DMS114 treated with DMSO at 0.1 percent for 48 hours (cell line): ENCODE measurements around the gene SIAH2.

Source experiments
- DNase-seq: peaks from one replicate; lab custom pipeline; 2025; ENCODE audit not compliant: unreplicated experiment; lab: John Stamatoyannopoulos, UW

The SIAH2 gene

DNA sequence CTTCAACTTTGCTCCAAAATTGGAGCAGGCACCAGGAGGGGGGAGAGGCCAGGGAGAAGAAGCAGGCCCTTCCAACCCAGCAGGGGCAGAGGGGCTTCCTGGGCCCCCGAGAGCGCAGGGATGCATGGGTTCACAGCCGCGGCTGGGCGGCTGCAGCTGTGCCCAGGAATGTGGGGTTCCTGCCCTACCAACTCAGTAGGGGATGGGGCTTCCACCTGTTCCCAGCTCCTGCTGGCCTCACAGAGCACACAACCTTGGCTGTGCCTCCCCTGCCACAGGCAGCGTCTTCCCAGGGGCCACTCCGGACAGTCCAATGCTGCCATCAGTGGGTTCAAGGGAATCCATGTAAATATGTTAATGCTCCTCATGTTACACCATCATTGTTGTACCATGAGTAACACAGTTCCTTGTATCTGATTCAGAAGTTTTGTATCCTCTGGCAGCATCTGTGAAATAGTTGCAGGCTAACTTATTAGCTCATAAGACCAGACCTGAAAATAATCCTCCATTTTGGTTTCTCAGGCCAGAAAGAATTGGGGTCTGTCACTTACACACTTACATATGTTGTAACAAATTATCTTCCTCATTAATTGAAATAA is 12.1 kb upstream of the SIAH2 start:
- DNase-seq = no peak

DNA sequence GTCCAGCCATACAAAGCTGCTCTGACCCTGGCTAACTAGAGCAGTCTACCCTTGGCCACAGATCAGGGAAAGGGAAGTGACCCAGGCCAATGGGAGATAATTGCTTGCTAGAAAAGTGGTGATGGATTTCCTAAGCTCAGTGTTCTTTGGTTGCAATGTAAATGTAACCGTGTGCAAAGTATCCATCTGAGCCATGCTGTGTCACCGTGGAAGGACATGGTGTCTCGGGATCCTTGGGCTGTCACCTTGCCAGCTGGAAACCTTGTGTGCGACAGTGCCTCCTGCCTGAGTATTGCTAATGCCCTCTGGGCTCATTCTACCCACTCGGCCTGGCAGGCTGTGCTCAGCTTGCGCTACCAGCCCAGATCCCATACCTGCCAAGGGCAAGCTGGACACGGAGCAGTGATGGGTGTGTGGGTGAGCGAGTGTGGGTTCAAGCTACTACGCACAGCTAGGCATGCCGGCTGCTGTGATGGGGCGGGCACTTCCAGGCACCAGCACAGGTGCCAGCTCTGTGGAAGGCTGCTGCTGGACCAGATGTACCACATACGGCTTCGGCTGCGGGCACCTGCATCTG is 10.7 kb upstream of the SIAH2 start:
- DNase-seq = no peak

DNA sequence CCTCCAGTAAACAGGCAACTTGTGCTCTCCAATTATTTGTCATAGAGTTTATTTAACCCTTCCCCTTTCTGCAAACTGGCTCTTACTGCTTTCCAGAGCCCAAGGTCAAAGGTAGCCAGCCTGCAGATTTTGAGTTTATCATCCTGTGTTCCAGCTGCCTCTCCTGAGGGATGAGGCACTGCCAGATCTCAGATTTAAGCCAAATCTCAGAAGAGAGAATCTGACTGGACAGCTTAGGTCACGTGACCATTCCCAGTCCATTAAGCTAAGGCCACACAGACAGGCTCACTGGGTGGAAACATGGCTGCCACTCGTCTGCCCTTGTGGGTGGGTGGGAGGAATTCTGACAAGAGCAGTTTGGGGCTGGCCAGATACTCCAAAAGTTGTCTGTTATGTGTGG is 8.6 kb upstream of the SIAH2 start:
- DNase-seq = no peak

DNA sequence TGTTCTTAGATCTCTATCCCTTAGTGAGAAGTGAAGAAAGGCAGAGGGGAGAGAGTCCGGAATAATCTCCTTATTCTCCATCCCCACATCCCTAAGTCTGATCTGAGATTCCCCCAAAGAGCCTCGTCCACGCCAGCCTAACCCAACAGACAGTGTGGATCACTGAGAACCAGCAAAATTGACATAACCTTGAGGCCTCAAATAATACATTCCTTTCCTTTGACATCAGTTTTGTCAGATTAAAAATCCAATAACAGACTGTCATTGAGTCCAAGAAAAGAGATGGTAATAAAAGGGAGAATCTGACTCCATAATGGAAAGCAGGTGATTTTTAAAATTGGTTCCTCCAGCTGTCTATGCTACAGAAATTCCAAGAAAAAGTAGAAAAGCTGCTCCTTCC is 7.7 kb upstream of the SIAH2 start:
- DNase-seq = no peak

DNA sequence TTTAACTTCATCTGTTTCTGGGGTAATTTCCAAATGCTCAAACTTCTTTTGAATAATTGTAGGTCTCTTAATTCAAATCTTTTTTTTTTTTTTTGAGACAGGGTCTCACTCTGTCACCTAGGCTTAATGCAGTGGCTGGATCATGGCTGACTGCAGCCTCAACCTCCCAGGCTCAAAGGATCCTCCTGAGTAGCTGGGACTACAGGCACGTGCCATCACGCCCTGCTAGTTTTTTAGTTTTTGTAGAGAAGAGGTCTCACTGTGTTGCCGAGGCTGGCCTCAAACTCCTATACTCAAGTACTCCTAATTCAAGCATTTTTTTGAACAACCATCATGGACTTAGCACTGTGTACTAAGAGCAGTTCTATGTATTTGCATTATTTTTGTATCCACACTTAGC is 3.8 kb upstream of the SIAH2 start:
- DNase-seq = no peak

DNA sequence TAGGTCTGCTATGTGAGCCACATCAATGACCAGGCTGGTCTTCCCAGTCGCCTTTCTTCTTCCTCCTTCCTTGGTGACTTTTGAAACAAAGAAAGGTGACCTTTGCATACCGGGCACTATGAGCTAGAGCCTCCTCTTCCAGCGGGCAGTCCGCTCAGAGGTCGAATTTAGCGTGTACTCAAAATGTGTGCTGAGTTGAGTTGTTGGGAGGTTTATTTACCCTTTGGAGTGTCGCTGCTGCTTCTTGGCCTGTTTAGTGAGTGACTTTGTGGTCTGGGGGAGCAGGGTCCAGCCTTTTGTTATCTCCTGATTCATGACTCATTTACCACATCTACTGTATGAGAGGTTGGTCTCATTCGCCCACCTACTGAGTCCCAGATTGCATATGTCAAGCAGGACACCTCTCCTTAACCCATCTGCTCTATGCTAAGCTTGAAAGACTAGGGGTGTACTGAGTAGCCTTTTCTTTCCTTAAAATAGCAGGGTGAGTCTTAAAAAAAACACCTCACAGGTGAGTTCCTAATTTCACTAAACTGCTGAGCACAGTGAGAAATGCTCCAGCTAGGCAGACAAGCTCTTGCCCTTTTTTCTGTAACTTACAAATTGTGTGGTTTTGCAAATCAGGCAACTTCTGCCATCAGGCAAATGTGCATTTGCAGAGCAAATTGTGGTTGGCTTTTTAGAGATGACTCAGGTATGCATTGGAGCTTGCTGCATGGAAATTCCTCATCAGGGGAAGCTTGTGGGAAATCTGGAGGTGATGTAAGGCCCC is 3.2 kb upstream of the SIAH2 start:
- no peak for DNase-seq

DNA sequence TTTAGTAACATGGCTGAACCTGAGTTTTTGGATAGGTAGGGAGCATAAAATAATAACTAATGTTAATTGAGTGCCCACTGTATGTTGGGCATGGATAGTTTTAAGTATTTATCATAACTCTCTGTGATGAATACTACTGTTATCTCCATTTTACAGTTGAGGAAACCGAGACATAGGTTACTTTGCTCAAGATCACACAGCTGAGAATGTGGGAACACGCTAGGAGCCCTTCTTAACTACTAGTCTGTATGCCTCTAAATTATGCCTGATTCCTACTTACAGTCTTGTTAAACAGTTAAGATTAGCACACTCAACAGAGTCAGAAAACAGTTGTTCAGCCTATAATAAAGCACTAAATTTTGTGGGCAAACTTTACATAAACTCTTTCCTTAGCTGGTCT is 2.0 kb upstream of the SIAH2 start:
- DNase-seq = no peak

DNA sequence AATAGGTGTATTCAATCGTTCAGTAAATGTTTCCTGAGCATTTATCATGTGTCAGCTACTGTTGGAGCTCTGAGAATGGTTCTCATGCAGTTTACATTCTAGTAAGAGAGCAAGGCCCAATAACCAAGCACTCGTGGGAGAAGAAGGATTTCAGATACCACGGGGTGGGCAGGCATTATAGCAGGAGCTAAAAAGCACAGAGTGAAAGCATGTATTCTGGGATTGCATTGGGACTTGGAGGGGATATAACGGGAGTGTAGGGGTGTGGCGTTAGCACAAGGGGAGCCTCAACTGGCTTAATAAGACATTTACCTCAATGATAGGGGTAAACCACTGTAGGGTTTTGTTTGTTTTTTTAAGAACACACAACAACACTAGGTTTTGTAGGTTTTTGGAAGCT is 1.6 kb upstream of the SIAH2 start:
- DNase-seq = no peak

DNA sequence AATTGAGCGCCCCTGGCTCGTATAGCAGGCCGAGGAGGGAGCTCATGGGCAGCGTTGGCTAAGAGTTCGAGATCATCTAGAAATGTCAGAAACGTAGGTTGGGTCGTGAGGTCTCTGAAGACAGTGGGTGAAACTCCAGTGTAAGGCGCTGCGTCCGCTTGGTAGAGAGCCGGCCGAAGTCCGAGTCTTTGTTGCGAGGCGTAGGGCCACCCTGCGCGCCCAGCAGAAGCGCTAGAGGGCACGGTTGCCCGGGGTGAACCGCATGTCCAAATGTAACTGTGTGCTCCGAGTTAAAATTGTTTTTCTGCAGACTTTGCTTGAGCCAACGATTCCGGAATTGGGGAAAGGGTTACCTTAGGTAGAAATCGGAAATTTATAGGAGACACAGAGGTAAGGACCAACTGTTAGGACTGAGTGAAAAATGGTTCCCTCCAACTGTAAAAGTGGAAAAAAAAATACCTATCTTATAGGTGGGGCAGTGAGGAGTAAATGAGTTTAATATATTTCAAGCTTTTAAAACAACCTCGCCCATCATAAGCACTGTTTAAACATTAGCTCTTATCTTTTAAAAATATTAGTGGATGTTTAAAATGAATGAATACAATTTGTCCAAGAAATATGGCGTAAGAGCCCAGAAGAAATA is 993 bp upstream of the SIAH2 start:
- peak; percentile 59 for DNase-seq

DNA sequence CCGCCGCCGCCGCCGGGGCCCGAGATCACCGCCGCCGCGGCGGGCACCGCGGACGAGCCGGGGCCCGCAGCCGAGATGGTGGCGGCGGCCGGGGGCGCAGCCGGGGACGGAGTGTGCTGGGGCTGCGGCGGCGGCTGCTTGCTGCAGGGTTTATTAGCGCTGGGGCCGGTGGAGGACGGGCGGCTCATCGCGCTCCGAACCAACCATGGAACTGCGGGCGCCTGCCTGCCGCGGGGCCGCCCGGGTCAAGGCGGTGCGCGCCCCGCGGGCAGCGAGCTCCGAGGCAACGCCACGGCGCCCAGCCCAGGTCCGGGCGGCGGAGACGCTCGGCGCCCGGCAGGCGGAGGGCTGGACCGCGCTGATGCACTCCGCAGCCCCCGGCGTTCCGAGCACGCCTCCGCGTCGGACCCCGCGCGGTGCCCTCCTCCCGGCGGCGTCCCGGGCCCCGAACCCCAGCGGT is 277 bp downstream of the SIAH2 start:
- DNase-seq = no peak

DNA sequence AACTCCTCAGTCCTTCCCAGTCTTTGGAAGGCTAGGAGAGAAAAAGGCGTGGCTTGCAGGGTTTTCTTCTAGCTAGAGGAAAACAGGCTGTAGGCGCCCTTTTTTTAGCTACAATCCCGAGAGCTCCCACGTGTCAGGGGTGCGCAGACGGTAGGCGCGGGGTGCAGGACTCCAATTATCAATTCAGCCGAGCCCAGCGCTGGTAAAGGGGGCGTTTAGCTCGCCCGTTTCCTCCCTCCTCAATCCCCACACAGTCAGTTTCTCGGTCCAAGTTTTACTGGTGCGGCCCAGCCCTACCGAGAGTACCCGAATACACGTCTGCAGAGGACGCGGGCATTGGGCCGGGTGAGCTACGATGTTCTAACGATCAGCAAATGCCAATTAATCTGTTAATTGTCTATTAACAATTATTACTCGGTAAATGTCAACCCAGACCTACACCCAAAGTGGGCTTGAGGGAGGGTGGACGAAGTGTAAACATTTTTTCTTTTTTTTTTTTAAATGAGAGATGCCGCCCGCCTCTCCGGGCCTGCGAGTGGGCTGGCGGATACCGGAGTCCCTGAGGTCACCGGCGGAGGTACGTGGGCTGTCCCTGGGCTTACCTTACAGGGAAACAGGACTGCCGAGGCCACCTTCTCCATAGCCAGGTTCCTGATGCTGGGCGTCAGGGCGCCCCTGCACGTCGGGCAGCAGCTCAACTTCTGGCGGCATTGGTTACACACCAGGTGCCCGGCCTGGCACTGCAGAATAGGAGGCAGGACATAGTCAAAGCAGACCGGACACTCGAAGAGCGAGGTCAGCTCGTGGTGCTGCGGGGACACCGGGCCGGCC is 923 bp downstream of the SIAH2 start:
- DNase-seq = peak; percentile 29

DNA sequence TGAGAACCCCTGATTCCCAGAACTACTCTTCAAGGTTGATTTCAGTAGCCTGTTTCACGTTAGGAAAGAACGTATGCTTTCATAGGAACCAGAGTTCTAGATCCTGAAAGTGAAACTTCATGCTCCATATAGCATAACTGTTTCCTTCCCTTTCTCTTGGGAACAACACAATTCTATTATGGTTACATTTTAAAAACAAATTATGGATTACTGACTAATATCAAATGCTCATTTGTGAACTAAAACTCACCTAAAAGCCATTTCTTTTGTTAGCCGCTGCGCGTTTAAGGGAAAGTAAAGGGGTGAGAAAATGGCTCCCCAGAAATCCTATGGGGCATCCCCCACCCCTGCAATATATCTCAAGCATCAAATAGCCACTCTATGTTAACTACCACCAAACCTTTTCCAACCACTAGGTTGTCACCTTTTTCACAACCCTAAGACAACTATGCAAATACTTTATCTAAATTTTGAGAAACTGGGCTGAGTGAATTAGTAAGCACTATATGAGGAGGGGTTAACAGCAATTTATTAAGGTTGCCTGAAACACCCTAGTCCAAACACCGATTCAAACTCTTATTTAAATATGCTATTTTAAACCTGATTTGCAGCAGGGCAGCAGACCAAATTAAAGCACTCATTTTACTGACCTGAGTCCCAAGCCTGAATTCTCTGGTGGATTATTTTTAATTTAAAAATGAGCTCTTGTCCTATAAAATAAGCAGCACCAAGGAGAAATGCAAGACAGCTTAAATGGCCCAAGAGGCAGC is 2.4 kb downstream of the SIAH2 start:
- DNase-seq = no peak

DNA sequence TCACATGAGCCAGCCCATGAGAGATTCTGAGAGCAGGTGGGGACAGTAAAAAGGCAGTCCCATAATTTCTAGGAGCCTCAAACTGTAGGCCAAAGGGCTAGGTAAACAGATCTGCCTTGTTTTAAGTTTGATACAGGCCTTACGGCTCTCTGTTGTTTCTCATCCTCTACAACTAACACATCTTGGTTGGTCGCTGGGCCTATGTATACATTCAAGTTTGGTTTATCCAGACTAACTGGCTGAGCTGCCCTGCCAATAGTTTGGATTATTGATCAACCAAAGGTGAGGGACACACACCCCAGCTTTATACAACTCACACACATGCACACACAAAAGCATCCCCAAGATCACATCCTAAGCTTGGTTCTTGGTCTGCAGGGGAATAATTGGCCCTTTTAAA is 3.0 kb downstream of the SIAH2 start:
- DNase-seq = no peak

DNA sequence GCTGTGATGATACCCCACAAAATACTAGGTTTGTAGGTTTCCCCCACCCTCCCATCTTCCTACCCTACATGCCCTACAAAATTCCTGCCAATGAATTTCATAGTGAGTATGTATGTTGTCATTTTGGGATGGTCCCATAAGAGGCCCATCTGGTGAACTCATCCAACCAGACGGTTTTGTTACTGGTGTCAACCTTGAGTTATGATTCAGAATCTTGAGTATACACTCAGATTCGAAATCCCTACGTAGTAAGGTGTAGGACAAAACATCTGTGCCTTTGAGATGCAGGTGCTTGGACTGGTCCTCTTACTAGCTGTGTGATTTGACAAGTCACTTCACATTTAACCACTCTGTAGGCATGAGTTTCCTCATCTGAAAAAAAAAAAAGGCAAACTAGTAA is 3.6 kb downstream of the SIAH2 start:
- DNase-seq = no peak

DNA sequence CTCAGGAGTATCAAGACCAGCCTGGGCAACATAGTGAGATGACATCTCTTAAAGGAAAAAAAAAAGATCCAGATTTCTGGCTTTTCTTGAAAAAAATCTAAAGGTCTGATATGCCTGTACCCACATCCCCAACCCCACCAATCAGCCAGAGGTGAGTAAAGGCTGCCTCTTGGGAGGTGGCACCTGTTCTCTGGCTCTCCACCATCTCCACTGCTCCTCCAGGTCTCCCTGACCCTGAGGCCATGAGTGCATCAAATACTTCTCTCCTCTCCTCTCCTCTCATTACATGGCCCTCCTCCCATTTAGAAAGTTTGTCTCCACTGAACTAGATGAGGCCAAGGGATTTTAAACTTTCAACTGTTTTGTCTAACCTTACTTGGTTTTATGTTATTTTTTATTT is 5.2 kb downstream of the SIAH2 start:
- DNase-seq = no peak

DNA sequence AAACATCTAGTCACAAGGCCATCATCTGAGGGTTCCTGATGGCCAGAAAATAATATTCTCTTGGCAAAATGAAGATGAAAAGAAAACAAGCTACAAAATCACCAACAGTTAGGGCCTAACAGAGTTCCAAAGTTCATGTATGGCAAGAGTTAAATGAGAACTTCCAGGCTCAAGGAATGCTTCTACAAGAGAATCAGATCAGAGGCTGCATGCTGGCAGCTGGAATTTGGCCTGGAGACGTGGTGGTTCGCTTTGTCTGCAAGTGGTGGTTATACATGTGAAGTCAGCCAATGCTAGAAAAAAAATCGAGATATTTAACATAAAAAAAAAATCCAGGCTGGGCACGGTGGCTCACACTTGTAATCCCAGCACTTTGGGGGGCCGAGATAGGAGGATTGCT is 5.6 kb downstream of the SIAH2 start:
- DNase-seq = no peak

DNA sequence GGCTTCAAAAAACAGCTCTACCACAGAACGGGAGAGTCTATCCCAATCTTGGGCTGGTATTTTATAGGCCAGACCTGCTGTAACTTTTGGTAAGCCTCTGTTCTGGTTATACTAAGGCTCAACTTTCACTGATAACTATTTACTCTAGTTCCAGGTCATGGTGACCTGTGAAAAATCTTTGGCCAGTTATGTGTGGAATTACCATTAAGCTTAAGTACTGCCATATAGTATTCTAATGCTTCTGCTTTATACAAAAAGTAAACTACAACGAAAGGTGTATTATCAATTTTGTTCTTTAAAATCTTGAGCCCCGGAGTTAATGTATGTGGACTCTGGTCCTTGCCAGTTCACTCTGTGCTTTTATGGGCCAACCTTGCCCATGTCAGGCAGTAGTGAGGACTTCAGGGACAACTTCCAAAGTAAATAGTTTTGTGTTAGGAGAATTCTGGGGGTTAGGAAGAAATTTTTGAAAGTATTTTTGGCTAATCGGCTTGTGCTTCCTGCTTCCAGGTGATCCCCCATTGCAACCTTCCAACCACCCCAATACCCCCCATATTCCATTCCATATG is 6.4 kb downstream of the SIAH2 start:
- DNase-seq = no peak

DNA sequence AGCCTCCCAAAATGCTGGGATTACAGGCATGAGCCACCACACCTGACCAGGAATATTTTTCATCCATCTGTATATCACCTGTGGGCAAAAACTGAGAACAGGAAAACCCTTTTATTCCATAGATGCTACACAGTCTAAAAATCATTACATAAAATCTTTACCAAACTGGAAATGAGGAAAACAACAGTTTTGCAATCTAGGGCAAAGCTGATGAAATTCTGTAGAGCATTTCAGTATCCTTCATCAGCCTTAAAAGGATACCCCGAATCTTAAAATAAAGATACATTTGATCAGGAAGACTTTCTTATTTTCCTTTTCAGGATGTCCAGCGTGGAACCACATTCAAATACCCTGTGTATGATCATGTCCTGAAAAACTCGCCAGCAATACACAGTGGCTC is 7.1 kb downstream of the SIAH2 start:
- no peak for DNase-seq

DNA sequence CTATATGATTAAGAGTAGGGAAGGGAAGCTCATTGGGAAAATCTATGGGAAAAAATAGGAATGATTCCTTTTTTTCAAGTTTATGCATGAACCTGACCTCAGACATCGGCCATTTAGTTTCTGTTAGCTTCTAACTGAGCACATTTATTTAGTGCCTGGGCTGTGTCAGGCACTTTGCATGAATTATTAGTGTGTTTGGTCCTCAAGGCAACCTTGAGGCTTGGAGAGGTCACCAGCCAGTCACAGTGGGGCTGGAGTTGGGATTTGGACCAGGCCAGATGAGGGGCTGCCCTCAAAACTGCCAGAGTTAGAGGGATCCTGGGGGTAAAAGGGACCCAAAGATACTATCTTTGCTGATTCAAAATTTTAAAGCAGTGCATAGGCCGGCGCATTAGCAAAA is 8.1 kb downstream of the SIAH2 start:
- DNase-seq = no peak

DNA sequence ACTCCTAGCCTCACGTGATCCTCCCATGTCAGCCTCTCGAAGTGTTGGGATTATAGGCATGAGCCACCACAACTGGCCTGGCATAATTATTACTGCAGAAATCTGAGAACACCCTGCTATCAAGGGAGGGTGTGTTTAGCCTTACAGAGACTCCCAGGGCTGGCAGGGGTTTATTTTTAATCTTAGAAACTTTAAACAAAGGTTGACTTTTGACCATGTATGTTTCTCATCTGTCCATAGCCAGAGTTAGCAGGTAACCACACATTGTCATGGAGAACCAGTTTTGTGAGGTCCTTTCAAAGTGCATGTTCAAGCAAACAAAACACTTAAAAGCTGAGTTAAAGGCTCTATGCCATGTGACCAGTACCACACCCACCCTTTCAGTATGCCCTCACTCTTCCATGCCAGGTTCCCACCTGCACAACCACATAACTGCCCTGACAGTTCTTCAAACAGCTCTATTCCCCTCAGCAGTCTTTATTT is 11.1 kb downstream of the SIAH2 start:
- DNase-seq = no peak
